Mesenchymal stem cell (in vitro differentiated cells and primary cell): ENCODE results near the gene CREB1.

Source experiments
- DNase-seq: peaks from one replicate; pipeline ENCODE4 v3.0.0-alpha.2; 2013
- H2AFZ ChIP-seq: one replicate; pipeline ENCODE4 v1.6.1; 2013; ENCODE audit warnings: low read depth, mild to moderate bottlenecking, control low read depth, inconsistent platforms, low read length, moderate library complexity
- H2AK5ac ChIP-seq: 2 replicates; pipeline ENCODE4 v1.6.1; 2013; ENCODE audit warnings: low read length, moderate library complexity, mild to moderate bottlenecking, inconsistent platforms; ENCODE audit not compliant: severe bottlenecking
- H2BK120ac ChIP-seq: one replicate; pipeline ENCODE4 v1.6.1; 2013; ENCODE audit warnings: low read depth, mild to moderate bottlenecking, inconsistent platforms, low read length, moderate library complexity
- H2BK12ac ChIP-seq, 2 experiments: one replicate each; pipeline ENCODE4 v1.6.1; 2013; ENCODE audit warnings: inconsistent platforms in 2 of 2, low read length in 2 of 2, mild to moderate bottlenecking in 2 of 2, moderate library complexity in 2 of 2, control low read depth in 1 of 2
- H2BK15ac ChIP-seq: one replicate; pipeline ENCODE4 v1.6.1; 2013; ENCODE audit warnings: mild to moderate bottlenecking, low read depth, inconsistent platforms; ENCODE audit not compliant: poor library complexity, severe bottlenecking
- H2BK5ac ChIP-seq: 2 replicates; pipeline ENCODE4 v1.6.1; 2013; ENCODE audit warnings: low read depth, mild to moderate bottlenecking, low read length, control low read depth, inconsistent platforms; ENCODE audit not compliant: poor library complexity, severe bottlenecking
- H3K14ac ChIP-seq, 2 experiments: one replicate each; pipeline ENCODE4 v1.6.1; 2013; ENCODE audit warnings: inconsistent platforms in 2 of 2, low read length in 2 of 2, control low read depth in 1 of 2, mild to moderate bottlenecking in 1 of 2, moderate library complexity in 1 of 2
- H3K18ac ChIP-seq, 2 experiments: one replicate each; pipeline ENCODE4 v1.6.1; 2013; ENCODE audit warnings: inconsistent platforms in 2 of 2, low read length in 2 of 2, control low read depth in 1 of 2, low read depth in 1 of 2, mild to moderate bottlenecking in 1 of 2
- H3K23ac ChIP-seq, 2 experiments: one replicate each; pipeline ENCODE4 v1.6.1; 2013; ENCODE audit warnings: inconsistent platforms in 2 of 2, low read length in 2 of 2, mild to moderate bottlenecking in 2 of 2, moderate library complexity in 2 of 2, control low read depth in 1 of 2
- H3K27ac ChIP-seq: 2 replicates; pipeline ENCODE4 v1.5.1; 2013; ENCODE audit warnings: mild to moderate bottlenecking, moderate library complexity, low read length, control low read depth, inconsistent platforms; ENCODE audit not compliant: poor library complexity, severe bottlenecking
- H3K27me3 ChIP-seq, 2 experiments: 2 replicates each; pipeline versions ENCODE4 v1.6.1 to v1.7.0; 2013; ENCODE audit warnings: low read length in 2 of 2, mild to moderate bottlenecking in 2 of 2, moderate library complexity in 2 of 2, control low read depth in 1 of 2, inconsistent platforms in 1 of 2; ENCODE audit not compliant: control insufficient read depth in 1 of 2, insufficient read depth in 1 of 2
- H3K36me3 ChIP-seq, 2 experiments: 2 replicates each; pipeline versions ENCODE4 v1.6.1 to v1.7.0; 2013; ENCODE audit warnings: low read length in 2 of 2, control low read depth in 1 of 2, inconsistent platforms in 1 of 2, low read depth in 1 of 2, mild to moderate bottlenecking in 1 of 2; ENCODE audit not compliant: insufficient read depth in 2 of 2, control insufficient read depth in 1 of 2
- H3K4ac ChIP-seq, 2 experiments: one replicate each; pipeline ENCODE4 v1.6.1; 2013; ENCODE audit warnings: inconsistent platforms in 2 of 2, low read length in 2 of 2, mild to moderate bottlenecking in 2 of 2, moderate library complexity in 2 of 2, control low read depth in 1 of 2, low read depth in 1 of 2
- H3K4me1 ChIP-seq: 2 replicates; pipeline ENCODE4 v1.6.1; 2013; ENCODE audit warnings: low read depth, low read length, control low read depth; ENCODE audit not compliant: control insufficient read depth, insufficient read depth
- H3K4me2 ChIP-seq: 2 replicates; pipeline ENCODE4 v1.6.1; 2013; ENCODE audit warnings: low read length, mild to moderate bottlenecking, inconsistent platforms; ENCODE audit not compliant: poor library complexity, severe bottlenecking
- H3K4me3 ChIP-seq, 2 experiments: 2 replicates each; pipeline versions ENCODE4 v1.5.1 to v1.7.0; 2013; ENCODE audit warnings: low read length in 2 of 2, mild to moderate bottlenecking in 2 of 2, control low read depth in 1 of 2, low read depth in 1 of 2; ENCODE audit not compliant: insufficient read depth in 1 of 2
- H3K79me1 ChIP-seq: replicated peaks from 2 replicates; pipeline ENCODE4 v1.6.1; 2013; ENCODE audit warnings: mild to moderate bottlenecking, control low read depth, low read length, inconsistent platforms; ENCODE audit not compliant: poor library complexity, severe bottlenecking
- H3K9ac ChIP-seq: 2 replicates; pipeline ENCODE4 v1.7.0; 2013; ENCODE audit warnings: mild to moderate bottlenecking, low read length, moderate library complexity
- H3K9me3 ChIP-seq: 2 replicates; pipeline ENCODE4 v1.7.0; 2013; ENCODE audit warnings: mild to moderate bottlenecking, low read length; ENCODE audit not compliant: control insufficient read depth
- H4K8ac ChIP-seq: one replicate; pipeline ENCODE4 v1.6.1; 2013; ENCODE audit warnings: inconsistent platforms, mild to moderate bottlenecking, low read length, moderate library complexity
- H4K91ac ChIP-seq: one replicate; pipeline ENCODE4 v1.6.1; 2013; ENCODE audit warnings: mild to moderate bottlenecking, low read length, inconsistent platforms
- WGBS: methylation state at CpG from one replicate; pipeline ENCODE4 v1.1.7; 2013; ENCODE audit warnings: mixed read lengths; 5-methylcytosine and 5-hydroxymethylcytosine counted together

The CREB1 gene

GRCh38 chr2:207513551-207514257, 16.1 kb upstream of the CREB1 start:
- no peaks in the 10 kb centered on the region for H3K36me3 ChIP-seq
- H3K23ac ChIP-seq: no peak overlapping the region
- no peaks in the 10 kb centered on the region for H3K27me3 ChIP-seq
- H3K79me1 ChIP-seq: no peaks in the 10 kb centered on the region
- H2BK15ac ChIP-seq: no peak overlapping the region
- no peak overlapping the region for H3K4me2 ChIP-seq
- H2AFZ ChIP-seq: no peak overlapping the region
- no peak overlapping the region for H4K91ac ChIP-seq
- no peak overlapping the region for H3K14ac ChIP-seq
- H2AK5ac ChIP-seq: no peak overlapping the region
- WGBS: 70% methylated on average over 3 of the region's 7 CpGs
- no peaks in the 10 kb centered on the region for H3K9me3 ChIP-seq
- H3K4ac ChIP-seq: no peak overlapping the region
- peak overlapping the region; percentile 97 for H3K27ac ChIP-seq
- DNase-seq: peak; percentile 93
- H4K8ac ChIP-seq: no peak overlapping the region
- H3K4me1 ChIP-seq: no peaks in the 10 kb centered on the region
- no peak overlapping the region for H2BK120ac ChIP-seq
- H3K18ac ChIP-seq: peak overlapping the region in 1 of 2 experiments; percentile 33
- peak overlapping the region; percentile 85 for H3K9ac ChIP-seq
- no peak overlapping the region for H2BK12ac ChIP-seq
- H3K4me3 ChIP-seq: no peak overlapping the region
- H2BK5ac ChIP-seq: peak overlapping the region; percentile 71

DNA sequence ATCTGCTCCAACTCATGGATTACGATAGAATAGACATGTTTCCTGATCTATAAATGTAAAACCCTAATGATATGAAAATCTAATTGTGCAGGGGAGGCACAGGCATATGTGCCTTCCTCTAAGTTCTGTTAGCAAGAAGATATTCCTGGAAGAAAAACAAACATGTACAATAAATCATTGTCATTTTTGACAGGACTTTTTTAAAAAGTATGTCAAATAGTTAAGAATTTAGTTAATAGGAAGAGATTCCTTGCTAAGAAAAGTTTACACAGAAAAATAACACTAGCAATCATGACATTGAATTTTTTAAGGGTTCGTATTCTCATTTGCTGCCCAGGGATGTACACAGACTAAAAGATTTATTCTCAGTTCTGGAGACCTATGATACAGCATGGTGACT, 15.3 kb upstream of the CREB1 start:
- Histone ChIP-seq H2BK120ac (no peak overlapping the region), H4K8ac (no peak overlapping the region), H3K14ac (no peak overlapping the region), H3K4me3 (peak overlapping the region in 1 of 2 experiments; percentile 28), H3K79me1 (no peaks in the 10 kb centered on the region), H3K27me3 (no peaks in the 10 kb centered on the region), H3K9me3 (no peaks in the 10 kb centered on the region), H3K4me2 (no peak overlapping the region), H2BK5ac (no peak overlapping the region), H2BK12ac (no peak overlapping the region), H3K18ac (no peak overlapping the region), H4K91ac (no peak overlapping the region), H3K27ac (peak overlapping the region; percentile 97), H2BK15ac (no peak overlapping the region), H3K4ac (no peak overlapping the region), H3K4me1 (no peaks in the 10 kb centered on the region), H3K36me3 (no peaks in the 10 kb centered on the region), H2AK5ac (no peak overlapping the region), H2AFZ (no peak overlapping the region), H3K23ac (no peak overlapping the region), H3K9ac (peak overlapping the region; percentile 85)
- WGBS: no CpG with 5 or more reads among the region's 2 CpGs
- no peak for DNase-seq

GRCh38 chr2:207515671-207516070, 14.1 kb upstream of the CREB1 start:
- no peak overlapping the region for H2BK5ac ChIP-seq
- no peak overlapping the region for H2AFZ ChIP-seq
- no peak for DNase-seq
- no peak overlapping the region for H3K4me3 ChIP-seq
- no peak overlapping the region for H4K91ac ChIP-seq
- no peak overlapping the region for H4K8ac ChIP-seq
- H3K14ac ChIP-seq: no peak overlapping the region
- H3K23ac ChIP-seq: no peak overlapping the region
- no peaks in the 10 kb centered on the region for H3K27me3 ChIP-seq
- H3K18ac ChIP-seq: no peak overlapping the region
- no peaks in the 10 kb centered on the region for H3K9me3 ChIP-seq
- H2AK5ac ChIP-seq: no peak overlapping the region
- no peak overlapping the region for H2BK12ac ChIP-seq
- H3K79me1 ChIP-seq: no peaks in the 10 kb centered on the region
- H3K9ac ChIP-seq: peak overlapping the region; percentile 85
- no peak overlapping the region for H3K4ac ChIP-seq
- WGBS: no CpG with 5 or more reads among the region's 3 CpGs
- H2BK15ac ChIP-seq: no peak overlapping the region
- H3K36me3 ChIP-seq: no peaks in the 10 kb centered on the region
- H3K4me2 ChIP-seq: no peak overlapping the region
- H3K4me1 ChIP-seq: no peaks in the 10 kb centered on the region
- H3K27ac ChIP-seq: no peak overlapping the region
- no peak overlapping the region for H2BK120ac ChIP-seq

DNA sequence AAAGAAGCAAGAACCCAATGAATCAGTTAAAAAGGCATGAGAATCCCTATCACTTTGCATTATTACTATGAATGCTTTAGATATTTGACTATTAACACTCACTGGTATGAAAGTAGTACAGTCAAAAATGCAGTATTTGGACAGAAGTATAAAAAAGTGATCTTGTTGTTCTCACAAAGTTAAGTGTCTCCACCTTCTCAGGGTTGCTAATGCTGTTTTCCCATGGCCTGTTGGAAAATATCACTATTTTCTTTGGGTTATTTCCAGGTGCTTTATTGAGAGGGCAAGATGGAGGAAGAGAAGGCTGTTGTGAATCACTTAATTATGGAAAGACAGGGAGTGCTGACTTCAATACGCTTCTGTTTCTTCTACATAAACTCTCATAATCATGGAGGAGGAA, 13.6 kb upstream of the CREB1 start:
- Histone ChIP-seq H3K4me3 (no peak overlapping the region), H3K14ac (no peak overlapping the region), H3K9ac (peak overlapping the region; percentile 85), H3K9me3 (no peaks in the 10 kb centered on the region), H3K27me3 (no peaks in the 10 kb centered on the region), H2BK5ac (no peak overlapping the region), H2AFZ (no peak overlapping the region), H3K36me3 (no peaks in the 10 kb centered on the region), H3K4ac (no peak overlapping the region), H4K91ac (no peak overlapping the region), H2BK12ac (no peak overlapping the region), H2BK15ac (no peak overlapping the region), H2BK120ac (no peak overlapping the region), H3K79me1 (no peaks in the 10 kb centered on the region), H2AK5ac (no peak overlapping the region), H3K23ac (no peak overlapping the region), H4K8ac (no peak overlapping the region), H3K27ac (no peak overlapping the region), H3K18ac (no peak overlapping the region), H3K4me2 (no peak overlapping the region), H3K4me1 (no peaks in the 10 kb centered on the region)
- no peak for DNase-seq
- WGBS: no CpG with 5 or more reads among the region's 1 CpG
